Thyroid gland (tissue), 4 donors: ENCODE results near the gene NUP62. TPM values are rescaled to one million over a fixed set of nuclear protein-coding genes. Genes with fewer than 3 reads are reported as not detected.

Experiments
- DNase-seq, 2 donors: peaks; one replicate each; pipeline ENCODE4 v3.0.0-alpha.2; 2019
- H3K27ac ChIP-seq, 3 donors: fragments of 200-600 bp; sonication (generic); 1 replicate in 2 of 3; 2 replicates in 1 of 3; pipeline ENCODE4 v1.5.1; 2016 to 2019; ENCODE audit warnings: mild to moderate bottlenecking in 1 of 3, moderate library complexity in 1 of 3
- H3K27me3 ChIP-seq: fragments of 200-600 bp; sonication (generic); one replicate; pipeline ENCODE4 v1.5.1; 2019
- H3K36me3 ChIP-seq, 2 donors: fragments of 200-600 bp; sonication (generic); one replicate each; pipeline ENCODE4 v1.5.1; 2016 to 2019
- H3K4me1 ChIP-seq, 2 donors: fragments of 200-600 bp; sonication (generic); one replicate each; pipeline ENCODE4 v1.5.1; 2017 to 2019
- H3K4me3 ChIP-seq, 3 donors: fragments of 200-600 bp; sonication (generic); replicated peaks in 1 of 3; 1 replicate in 2 of 3; 2 replicates in 1 of 3; pipeline ENCODE4 v1.5.1; 2016; ENCODE audit warnings: mild to moderate bottlenecking in 1 of 3
- H3K9me3 ChIP-seq: fragments of 200-600 bp; sonication (generic); one replicate; pipeline ENCODE4 v1.5.1; 2017
- POLR2A ChIP-seq, 2 donors: fragments of 450-650 bp; IDR thresholded peaks; one replicate each; pipeline ENCODE4 v1.6.1; 2017; ENCODE audit warnings: antibody characterized with exemption in 2 of 2, mild to moderate bottlenecking in 2 of 2, moderate library complexity in 1 of 2
- WGBS, 2 donors: methylation state at CpG; one replicate each; pipeline ENCODE4 v1.1.5; 2017; 5-methylcytosine and 5-hydroxymethylcytosine counted together
- intact Hi-C: fragments of 100-400 bp; cut with DNase I; formaldehyde crosslinking; loops from one replicate; pipeline ENCODE4 v1.15.1; 2023
- total RNA-seq, 4 donors: library from RNA; depleted of rRNA; stranded (reverse); fragments of >200 nt; gene quantifications; one replicate each; pipeline ENCODE4 v1.2.3, GENCODE V29; 2016
- TF ChIP-seq, protein P1 (sequence below), 6 experiments: fragments of 200-600 bp in 3 of 6; fragments of 450-650 bp in 3 of 6; sonication (generic) in 3 of 6; IDR thresholded peaks; one replicate each; pipeline ENCODE4 v1.5.1; 2016 to 2019; ENCODE audit warnings: antibody characterized with exemption in 6 of 6, mild to moderate bottlenecking in 2 of 6, inconsistent platforms in 1 of 6, moderate library complexity in 1 of 6

NUP62 gene
- total RNA-seq, 4 donors from 2014 or later = 27.5 to 32.3 (median 30.5) TPM

- intact Hi-C loops = no loop called here
- TF ChIP-seq POLR2A (IDR thresholded peaks at IDR 0.05) = no peak
- TF ChIP-seq, protein P1, sequence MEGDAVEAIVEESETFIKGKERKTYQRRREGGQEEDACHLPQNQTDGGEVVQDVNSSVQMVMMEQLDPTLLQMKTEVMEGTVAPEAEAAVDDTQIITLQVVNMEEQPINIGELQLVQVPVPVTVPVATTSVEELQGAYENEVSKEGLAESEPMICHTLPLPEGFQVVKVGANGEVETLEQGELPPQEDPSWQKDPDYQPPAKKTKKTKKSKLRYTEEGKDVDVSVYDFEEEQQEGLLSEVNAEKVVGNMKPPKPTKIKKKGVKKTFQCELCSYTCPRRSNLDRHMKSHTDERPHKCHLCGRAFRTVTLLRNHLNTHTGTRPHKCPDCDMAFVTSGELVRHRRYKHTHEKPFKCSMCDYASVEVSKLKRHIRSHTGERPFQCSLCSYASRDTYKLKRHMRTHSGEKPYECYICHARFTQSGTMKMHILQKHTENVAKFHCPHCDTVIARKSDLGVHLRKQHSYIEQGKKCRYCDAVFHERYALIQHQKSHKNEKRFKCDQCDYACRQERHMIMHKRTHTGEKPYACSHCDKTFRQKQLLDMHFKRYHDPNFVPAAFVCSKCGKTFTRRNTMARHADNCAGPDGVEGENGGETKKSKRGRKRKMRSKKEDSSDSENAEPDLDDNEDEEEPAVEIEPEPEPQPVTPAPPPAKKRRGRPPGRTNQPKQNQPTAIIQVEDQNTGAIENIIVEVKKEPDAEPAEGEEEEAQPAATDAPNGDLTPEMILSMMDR (IDR thresholded peaks at IDR 0.05) = no peak
- no peaks in the 10 kb centered on the region for H3K36me3 ChIP-seq
- no peak for DNase-seq
- no peaks in the 10 kb centered on the region for H3K27me3 ChIP-seq
- H3K9me3 ChIP-seq = no peaks in the 10 kb centered on the region
- no peak overlapping the region for H3K27ac ChIP-seq
- H3K4me1 ChIP-seq = peaks cover 5 to 17% of the 10 kb centered on the region in 2 donors
- H3K4me3 ChIP-seq = no peak overlapping the region
- WGBS, 2 donors = 85 to 86% methylated on average over 7 to 16 of the region's 17 CpGs
Measured at GRCh38 chr19:49894879-49895565, 34.3 kb downstream of the NUP62 start.

- 93 to 94% methylated on average over 18 of the region's 18 CpGs for WGBS, 2 donors
- intact Hi-C loops = no loop called here
- TF ChIP-seq, protein P1 (IDR thresholded peaks at IDR 0.05) = no peak
- no peak for TF ChIP-seq POLR2A (IDR thresholded peaks at IDR 0.05)
Measured at GRCh38 chr19:49894011-49894664, 35.2 kb downstream of the NUP62 start.

DNA sequence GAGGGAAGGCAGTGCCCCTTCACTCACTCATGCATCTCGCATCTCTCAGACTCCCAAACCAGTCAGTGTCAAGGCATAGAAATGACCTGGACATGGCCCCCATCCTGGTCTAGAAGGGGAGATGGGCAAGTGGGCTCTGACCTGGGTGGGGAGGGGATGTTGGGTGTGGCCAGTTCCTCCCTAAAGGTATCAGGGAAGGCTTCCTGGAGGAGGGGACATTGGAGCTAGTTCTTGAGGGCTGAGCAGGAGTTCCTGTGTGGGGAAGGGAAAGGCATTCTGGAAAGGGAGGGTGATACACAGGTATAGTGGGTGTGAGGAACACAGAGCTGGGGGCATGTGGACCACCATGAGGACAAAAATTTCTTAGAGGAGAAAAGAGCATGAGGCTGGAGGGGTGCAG lies 36.6 kb downstream of the NUP62 start:
- no peak overlapping the region for H3K27ac ChIP-seq
- DNase-seq = no peak
- no peak overlapping the region for H3K4me3 ChIP-seq
- H3K9me3 ChIP-seq = no peaks in the 10 kb centered on the region
- H3K36me3 ChIP-seq = no peaks in the 10 kb centered on the region
- WGBS, 2 donors = 78 to 86% methylated on average over 1 of the region's 1 CpG
- no peak for TF ChIP-seq POLR2A (IDR thresholded peaks at IDR 0.05)
- TF ChIP-seq, protein P1 (IDR thresholded peaks at IDR 0.05) = no peak
- H3K27me3 ChIP-seq = no peaks in the 10 kb centered on the region
- intact Hi-C loops = no loop called here
- H3K4me1 ChIP-seq = peaks cover 5 to 23% of the 10 kb centered on the region in 2 donors

More at GRCh38 chr19:49894011-49894664, 35.2 kb downstream of the NUP62 start:
- no peak for DNase-seq
- no peaks in the 10 kb centered on the region for H3K36me3 ChIP-seq
- H3K9me3 ChIP-seq = no peaks in the 10 kb centered on the region
- no peak overlapping the region for H3K27ac ChIP-seq
- H3K4me3 ChIP-seq = no peak overlapping the region
- H3K4me1 ChIP-seq = peaks cover 5 to 23% of the 10 kb centered on the region in 2 donors
- H3K27me3 ChIP-seq = no peaks in the 10 kb centered on the region

DNA sequence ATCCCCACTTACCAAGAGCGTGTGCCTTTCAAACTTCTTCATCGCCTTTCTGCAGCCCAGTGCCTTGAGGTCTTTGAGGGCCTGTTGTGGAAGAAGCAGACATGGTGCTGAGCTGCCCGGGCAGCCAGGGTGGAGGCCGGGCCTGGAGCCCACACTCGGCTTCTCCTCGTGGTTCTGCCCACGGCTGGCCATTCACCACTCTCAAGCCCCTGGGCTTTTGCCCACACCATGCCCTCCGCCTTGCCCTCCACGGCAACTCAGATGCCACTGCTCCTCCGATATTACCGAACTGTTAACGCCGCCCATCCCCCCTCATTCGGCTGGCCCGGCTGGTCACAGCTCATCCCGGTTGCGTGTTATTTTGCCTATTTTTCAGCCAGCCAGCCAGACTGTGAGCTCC lies 37.9 kb downstream of the NUP62 start:
- Histone ChIP-seq H3K36me3 (peaks cover 0 to 1% of the 10 kb centered on the region in 2 donors), H3K27me3 (no peaks in the 10 kb centered on the region), H3K4me1 (peaks cover 5 to 12% of the 10 kb centered on the region in 2 donors), H3K9me3 (no peaks in the 10 kb centered on the region), H3K4me3 (no peak overlapping the region), H3K27ac (no peak overlapping the region)
- intact Hi-C loops = no loop called here
- TF ChIP-seq, protein P1 (IDR thresholded peaks at IDR 0.05) = no peak
- no peak for TF ChIP-seq POLR2A (IDR thresholded peaks at IDR 0.05)
- WGBS, 2 donors = 83 to 85% methylated on average over 17 of the region's 17 CpGs
- no peak for DNase-seq
